ENCODE results near the gene ULK4. TPM values are rescaled to one million over a fixed set of nuclear protein-coding genes. Genes with fewer than 3 reads are reported as not detected.

ULK4 gene
- total RNA-seq, 3 donors from 2014 or later: 7.2 to 10.1 (median 9.5) TPM

- no peaks in the 10 kb centered on the region for H3K36me3 ChIP-seq (ENCODE audit: low read depth)
- intact Hi-C loops (cut with DNase I, micrococcal nuclease): no loop called here
- H3K4me1 ChIP-seq (ENCODE audit: low read depth): no peaks in the 10 kb centered on the region
- no peak for TF ChIP-seq CTCF (IDR thresholded peaks at IDR 0.05)
- DNase-seq (no peak), ATAC-seq (no peak)
- H3K9me3 ChIP-seq: no peaks in the 10 kb centered on the region
- H3K4me3 ChIP-seq: no peak overlapping the region
Observed at GRCh38 chr3:41932464-41932863, 29.4 kb downstream of the ULK4 start.

- Histone ChIP-seq H3K4me3 (no peak overlapping the region), H3K4me1 (ENCODE audit: low read depth) (no peaks in the 10 kb centered on the region), H3K36me3 (ENCODE audit: low read depth) (no peaks in the 10 kb centered on the region), H3K9me3 (no peaks in the 10 kb centered on the region)
- ATAC-seq: no peak
- TF ChIP-seq CTCF (IDR thresholded peaks at IDR 0.05): no peak
- intact Hi-C loops (cut with DNase I, micrococcal nuclease): no loop called here
- DNase-seq: no peak
Observed at GRCh38 chr3:41920406-41920965, 41.4 kb downstream of the ULK4 start.

- Histone ChIP-seq H3K36me3 (ENCODE audit: low read depth) (no peaks in the 10 kb centered on the region), H3K4me1 (ENCODE audit: low read depth) (no peaks in the 10 kb centered on the region), H3K9me3 (no peaks in the 10 kb centered on the region), H3K4me3 (no peak overlapping the region)
- ATAC-seq (no peak), DNase-seq (no peak)
- intact Hi-C loops (cut with DNase I, micrococcal nuclease): no loop called here
- no peak for TF ChIP-seq CTCF (IDR thresholded peaks at IDR 0.05)
Observed at GRCh38 chr3:41915353-41915752, 46.5 kb downstream of the ULK4 start.

- no peaks in the 10 kb centered on the region for H3K36me3 ChIP-seq (ENCODE audit: low read depth)
- no peak for TF ChIP-seq CTCF (IDR thresholded peaks at IDR 0.05)
- no peak overlapping the region for H3K4me3 ChIP-seq
- no peak for DNase-seq
- no peaks in the 10 kb centered on the region for H3K4me1 ChIP-seq (ENCODE audit: low read depth)
- ATAC-seq: no peak
- H3K9me3 ChIP-seq: no peaks in the 10 kb centered on the region
- intact Hi-C loops (cut with DNase I, micrococcal nuclease): no loop called here
Observed at GRCh38 chr3:41912280-41912679, 49.6 kb downstream of the ULK4 start.

- intact Hi-C loops (cut with DNase I, micrococcal nuclease): no loop called here
- no peak for TF ChIP-seq CTCF (IDR thresholded peaks at IDR 0.05)
- no peaks in the 10 kb centered on the region for H3K9me3 ChIP-seq
- no peaks in the 10 kb centered on the region for H3K4me1 ChIP-seq (ENCODE audit: low read depth)
- H3K4me3 ChIP-seq: no peak overlapping the region
- ATAC-seq: no peak
- H3K36me3 ChIP-seq (ENCODE audit: low read depth): no peaks in the 10 kb centered on the region
- DNase-seq: no peak
Observed at GRCh38 chr3:41907330-41908073, 54.4 kb downstream of the ULK4 start.
